ENCODE measurements around the gene LRP8.

LRP8 gene

GRCh38 chr1:53311702-53312305, 16.1 kb downstream of the LRP8 start:
- no peak overlapping the region for H3K4me3 Mint-ChIP-seq
- peaks cover 4% of the 10 kb centered on the region for H3K36me3 Mint-ChIP-seq
- H3K27me3 Mint-ChIP-seq = no peaks in the 10 kb centered on the region
- H3K9me3 Mint-ChIP-seq = no peaks in the 10 kb centered on the region
- no peak overlapping the region for H3K27ac Mint-ChIP-seq
- peaks cover 7% of the 10 kb centered on the region for H3K4me1 Mint-ChIP-seq

- H3K9me3 Mint-ChIP-seq = no peaks in the 10 kb centered on the region
- no peak overlapping the region for H3K27ac Mint-ChIP-seq
Measured at GRCh38 chr1:53310847-53311681, 16.8 kb downstream of the LRP8 start.

GRCh38 chr1:53309802-53310201, 18.1 kb downstream of the LRP8 start:
- Mint-ChIP-seq H3K27me3 (no peaks in the 10 kb centered on the region), H3K4me1 (peaks cover 13% of the 10 kb centered on the region), H3K27ac (no peak overlapping the region), H3K36me3 (peaks cover 4% of the 10 kb centered on the region), H3K4me3 (no peak overlapping the region), H3K9me3 (no peaks in the 10 kb centered on the region)

More at GRCh38 chr1:53310847-53311681, 16.8 kb downstream of the LRP8 start:
- no peak overlapping the region for H3K4me3 Mint-ChIP-seq
- no peaks in the 10 kb centered on the region for H3K27me3 Mint-ChIP-seq
- H3K36me3 Mint-ChIP-seq = peaks cover 4% of the 10 kb centered on the region
- H3K4me1 Mint-ChIP-seq = peaks cover 13% of the 10 kb centered on the region

DNA sequence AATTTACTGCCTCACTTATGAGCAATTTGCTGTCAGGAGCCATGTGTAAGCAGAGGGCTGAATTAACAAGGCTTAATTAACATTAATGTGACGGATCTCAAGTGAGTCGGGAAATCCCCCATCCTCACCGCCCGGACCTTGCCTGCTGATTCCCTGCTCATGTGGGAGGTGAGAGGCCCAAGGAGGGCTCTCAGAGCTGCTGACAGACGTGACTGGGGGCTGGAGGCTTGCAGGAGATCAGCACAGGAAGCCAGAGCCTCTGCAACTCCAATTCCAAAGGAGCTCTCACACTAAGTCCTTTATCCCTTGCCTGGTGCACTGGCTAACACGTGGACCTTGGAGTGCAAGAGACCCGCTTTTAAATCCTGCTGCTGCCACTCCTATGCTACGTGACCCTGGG, 19.4 kb downstream of the LRP8 start:
- Mint-ChIP-seq H3K9me3 (no peaks in the 10 kb centered on the region), H3K27me3 (no peaks in the 10 kb centered on the region), H3K36me3 (peaks cover 1% of the 10 kb centered on the region), H3K4me3 (no peak overlapping the region), H3K27ac (no peak overlapping the region), H3K4me1 (peaks cover 13% of the 10 kb centered on the region)

- H3K4me3 Mint-ChIP-seq = no peak overlapping the region
- peaks cover 13% of the 10 kb centered on the region for H3K4me1 Mint-ChIP-seq
- H3K9me3 Mint-ChIP-seq = no peaks in the 10 kb centered on the region
- no peaks in the 10 kb centered on the region for H3K27me3 Mint-ChIP-seq
- H3K36me3 Mint-ChIP-seq = peaks cover 1% of the 10 kb centered on the region
- no peak overlapping the region for H3K27ac Mint-ChIP-seq
Measured at GRCh38 chr1:53307037-53307436, 20.8 kb downstream of the LRP8 start.

- Mint-ChIP-seq H3K36me3 (no peaks in the 10 kb centered on the region), H3K4me3 (no peak overlapping the region), H3K4me1 (peaks cover 7% of the 10 kb centered on the region), H3K9me3 (no peaks in the 10 kb centered on the region), H3K27me3 (no peaks in the 10 kb centered on the region), H3K27ac (peak overlapping the region; percentile 12)
Measured at GRCh38 chr1:53306168-53306567, 21.7 kb downstream of the LRP8 start.

GRCh38 chr1:53305650-53306049, 22.2 kb downstream of the LRP8 start:
- Mint-ChIP-seq H3K9me3 (no peaks in the 10 kb centered on the region), H3K4me3 (no peak overlapping the region), H3K27me3 (no peaks in the 10 kb centered on the region), H3K27ac (no peak overlapping the region), H3K4me1 (peaks cover 7% of the 10 kb centered on the region), H3K36me3 (no peaks in the 10 kb centered on the region)

- Mint-ChIP-seq H3K4me3 (no peak overlapping the region), H3K27me3 (no peaks in the 10 kb centered on the region), H3K27ac (no peak overlapping the region), H3K9me3 (no peaks in the 10 kb centered on the region), H3K4me1 (peaks cover 7% of the 10 kb centered on the region), H3K36me3 (no peaks in the 10 kb centered on the region)
Measured at GRCh38 chr1:53304527-53304926, 23.3 kb downstream of the LRP8 start.

- Mint-ChIP-seq H3K27me3 (no peaks in the 10 kb centered on the region), H3K36me3 (no peaks in the 10 kb centered on the region), H3K4me1 (peaks cover 7% of the 10 kb centered on the region), H3K4me3 (no peak overlapping the region), H3K27ac (no peak overlapping the region), H3K9me3 (no peaks in the 10 kb centered on the region)
Measured at GRCh38 chr1:53303726-53304515, 23.9 kb downstream of the LRP8 start.

GRCh38 chr1:53303243-53303642, 24.6 kb downstream of the LRP8 start:
- H3K27ac Mint-ChIP-seq = no peak overlapping the region
- peaks cover 7% of the 10 kb centered on the region for H3K4me1 Mint-ChIP-seq
- H3K36me3 Mint-ChIP-seq = no peaks in the 10 kb centered on the region
- no peaks in the 10 kb centered on the region for H3K27me3 Mint-ChIP-seq
- H3K4me3 Mint-ChIP-seq = no peak overlapping the region
- no peaks in the 10 kb centered on the region for H3K9me3 Mint-ChIP-seq

- no peaks in the 10 kb centered on the region for H3K36me3 Mint-ChIP-seq
- H3K9me3 Mint-ChIP-seq = no peaks in the 10 kb centered on the region
- no peak overlapping the region for H3K4me3 Mint-ChIP-seq
- no peaks in the 10 kb centered on the region for H3K27me3 Mint-ChIP-seq
- H3K4me1 Mint-ChIP-seq = peaks cover 10% of the 10 kb centered on the region
- no peak overlapping the region for H3K27ac Mint-ChIP-seq
Measured at GRCh38 chr1:53299233-53299632, 28.6 kb downstream of the LRP8 start.

GRCh38 chr1:53298045-53298637, 29.7 kb downstream of the LRP8 start:
- H3K27ac Mint-ChIP-seq = no peak overlapping the region
- no peak overlapping the region for H3K4me3 Mint-ChIP-seq
- H3K4me1 Mint-ChIP-seq = peaks cover 19% of the 10 kb centered on the region
- no peaks in the 10 kb centered on the region for H3K9me3 Mint-ChIP-seq
- no peaks in the 10 kb centered on the region for H3K27me3 Mint-ChIP-seq
- H3K36me3 Mint-ChIP-seq = no peaks in the 10 kb centered on the region

- Mint-ChIP-seq H3K36me3 (no peaks in the 10 kb centered on the region), H3K9me3 (no peaks in the 10 kb centered on the region), H3K4me1 (peaks cover 24% of the 10 kb centered on the region), H3K4me3 (no peak overlapping the region), H3K27me3 (no peaks in the 10 kb centered on the region), H3K27ac (no peak overlapping the region)
Measured at GRCh38 chr1:53297195-53297594, 30.7 kb downstream of the LRP8 start.

GRCh38 chr1:53296117-53296749, 31.6 kb downstream of the LRP8 start:
- Mint-ChIP-seq H3K9me3 (no peaks in the 10 kb centered on the region), H3K4me1 (peaks cover 24% of the 10 kb centered on the region), H3K27me3 (no peaks in the 10 kb centered on the region), H3K36me3 (no peaks in the 10 kb centered on the region), H3K27ac (no peak overlapping the region), H3K4me3 (no peak overlapping the region)

- H3K4me1 Mint-ChIP-seq = peaks cover 24% of the 10 kb centered on the region
- H3K27me3 Mint-ChIP-seq = no peaks in the 10 kb centered on the region
- no peak overlapping the region for H3K27ac Mint-ChIP-seq
- H3K4me3 Mint-ChIP-seq = no peak overlapping the region
- H3K9me3 Mint-ChIP-seq = no peaks in the 10 kb centered on the region
- no peaks in the 10 kb centered on the region for H3K36me3 Mint-ChIP-seq
Measured at GRCh38 chr1:53295726-53296116, 32.1 kb downstream of the LRP8 start.

All from activated naive CD4-positive, alpha-beta T cell treated with anti-CD3 and anti-CD28 coated beads, Interleukin-2, amount 50 U/mL, for 24 hours (primary cell).